HCEC 1CT (cell line): ENCODE results near the gene ZBTB7C.
A peak's percentile ranks its signal among the peaks of the same experiment; 100 is the strongest.

Source experiments
- DNase-seq: peaks from one replicate; pipeline ENCODE4 v3.0.0-alpha.2; 2017

ZBTB7C gene

DNA sequence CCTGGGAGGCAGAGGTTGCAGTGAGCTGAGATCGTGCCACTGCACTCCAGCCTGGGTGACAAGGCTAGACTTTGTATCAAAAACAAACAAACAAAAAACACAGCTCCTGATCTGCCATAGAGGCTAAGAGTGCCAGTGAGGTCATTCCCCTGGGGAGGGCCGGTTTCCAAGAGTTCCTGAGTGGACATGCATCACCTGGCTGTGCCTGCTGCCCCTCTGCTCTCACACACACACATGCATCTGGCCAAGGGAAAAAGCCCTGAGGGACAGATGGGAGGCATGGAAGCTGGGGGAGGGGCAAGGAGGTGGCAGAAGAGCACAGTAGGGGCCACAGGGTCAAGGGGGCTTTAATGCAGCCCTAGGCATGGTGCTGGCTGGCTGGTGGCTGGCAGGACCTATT is 60.4 kb downstream of the ZBTB7C start:
- no peak for DNase-seq

DNA sequence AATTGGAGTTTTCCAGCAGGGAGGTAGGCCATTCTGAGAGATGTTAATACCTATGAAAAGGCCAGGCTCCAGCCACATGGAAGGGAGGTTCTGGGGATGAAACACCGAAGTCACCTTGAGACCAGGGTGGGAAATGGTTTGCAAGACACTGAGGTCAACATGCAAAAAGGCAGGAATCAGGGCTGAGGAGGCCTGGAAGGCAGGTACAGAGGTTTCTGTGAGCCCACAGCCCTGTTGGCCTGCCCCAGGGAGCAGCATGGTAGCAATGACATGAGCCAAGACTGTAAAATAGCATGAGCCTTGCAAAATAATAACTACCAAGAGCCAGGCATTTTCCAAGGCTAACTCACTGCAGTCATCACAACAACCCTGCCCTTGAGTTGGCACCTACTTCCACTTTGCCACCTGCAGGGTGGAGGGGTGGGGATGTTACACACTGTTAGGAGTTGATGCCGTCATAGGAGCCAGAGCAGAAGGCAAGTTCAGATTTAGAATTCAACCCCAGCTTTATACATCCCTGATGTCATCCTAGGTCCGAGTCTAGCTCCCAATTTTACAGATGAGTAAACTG is 61.3 kb downstream of the ZBTB7C start:
- no peak for DNase-seq

DNA sequence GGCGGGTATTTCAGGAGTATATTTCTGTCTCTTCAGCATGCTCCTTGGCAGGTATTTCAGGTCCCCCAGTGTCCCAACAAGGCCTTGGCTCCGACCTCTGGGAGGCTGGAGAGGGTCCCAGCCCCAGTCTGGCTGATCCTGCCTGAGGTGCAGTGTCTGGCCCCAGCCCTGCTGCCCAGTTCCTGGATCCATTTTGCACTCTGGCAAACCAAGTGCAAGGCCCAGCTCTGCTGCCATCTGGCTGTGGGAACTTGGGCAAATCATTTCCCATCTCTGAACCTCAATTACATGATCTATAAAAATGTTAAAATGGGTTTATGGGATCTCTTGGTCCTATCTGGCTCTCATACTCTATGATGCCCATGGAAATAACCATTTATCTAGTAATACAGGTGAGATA is 63.6 kb downstream of the ZBTB7C start:
- peak; percentile 9 for DNase-seq

DNA sequence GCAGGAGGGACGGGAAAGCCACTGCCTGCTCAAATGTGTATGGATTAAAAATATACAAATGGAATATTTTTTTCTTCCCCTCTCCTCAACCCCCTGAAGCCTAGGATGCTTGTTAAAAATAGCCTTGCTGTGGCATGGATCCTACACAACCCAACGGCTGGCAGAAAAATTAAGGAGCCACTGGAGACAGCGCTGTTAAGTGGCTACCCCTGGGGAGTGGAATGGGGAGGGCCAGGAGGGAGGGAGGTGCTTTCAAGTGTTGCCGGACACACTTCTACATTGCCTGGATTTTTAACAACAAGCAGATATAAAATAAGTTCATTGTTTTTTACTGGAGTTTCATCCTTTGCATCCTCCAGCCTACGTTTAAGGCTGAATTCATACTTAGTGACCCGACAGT is 66.6 kb downstream of the ZBTB7C start:
- DNase-seq: no peak

DNA sequence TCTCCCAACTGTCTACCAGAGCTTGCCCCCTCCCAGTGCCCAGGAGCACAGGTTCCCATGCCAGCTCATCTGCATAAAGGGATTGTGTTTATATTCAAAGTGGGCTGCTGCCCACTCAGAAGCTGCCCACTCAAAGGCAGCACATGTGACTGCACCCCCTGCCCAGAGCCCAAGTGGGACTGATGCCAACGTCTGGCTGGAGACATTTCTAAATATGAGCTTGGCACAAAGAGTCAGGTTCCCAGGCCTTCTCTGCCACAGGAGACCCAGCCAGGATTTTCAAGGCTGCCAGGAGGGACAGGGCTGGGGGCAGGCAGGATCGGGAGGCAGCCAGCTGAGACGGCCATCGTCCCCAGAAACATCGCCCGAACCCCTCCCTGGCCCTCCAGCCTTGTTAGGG is 67.1 kb downstream of the ZBTB7C start:
- DNase-seq: no peak

DNA sequence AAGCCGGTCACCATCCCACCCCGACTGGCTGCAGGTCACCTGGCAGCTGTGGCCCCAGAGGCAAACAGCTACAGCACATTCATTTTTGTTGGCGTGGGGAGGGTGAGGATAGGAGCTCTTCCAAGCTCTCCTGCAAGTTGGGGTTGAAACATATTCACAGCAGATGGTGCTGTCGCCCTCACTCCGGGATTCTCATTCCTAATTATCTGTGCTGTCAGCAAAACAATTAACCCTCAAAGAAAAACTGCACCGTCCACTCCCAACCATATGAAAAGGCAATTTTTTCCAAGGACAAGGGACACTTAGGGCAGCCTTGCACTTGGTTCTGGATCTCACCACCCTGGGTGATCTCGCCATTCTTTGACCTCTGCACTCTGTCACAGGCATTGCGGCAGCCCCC is 68.6 kb downstream of the ZBTB7C start:
- DNase-seq: no peak

DNA sequence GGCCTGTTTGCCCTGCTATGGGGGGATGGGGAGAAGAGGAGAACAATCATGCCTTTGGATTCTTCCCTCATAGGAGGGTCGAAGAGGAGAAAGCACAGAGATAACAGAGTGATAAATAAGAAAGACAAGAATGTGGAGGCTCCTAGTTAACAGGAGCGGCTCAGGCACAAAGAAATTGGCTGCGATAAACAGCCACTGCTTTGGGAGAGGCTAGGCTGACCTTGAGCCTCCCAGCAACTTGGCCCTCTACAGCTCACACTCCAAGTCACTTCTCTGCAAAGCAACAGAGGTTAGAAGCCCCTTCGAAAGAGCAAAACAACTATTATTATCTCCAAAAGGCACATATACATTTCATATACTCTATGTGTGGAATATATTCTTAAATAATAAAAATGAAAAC is 69.5 kb downstream of the ZBTB7C start:
- DNase-seq: no peak

DNA sequence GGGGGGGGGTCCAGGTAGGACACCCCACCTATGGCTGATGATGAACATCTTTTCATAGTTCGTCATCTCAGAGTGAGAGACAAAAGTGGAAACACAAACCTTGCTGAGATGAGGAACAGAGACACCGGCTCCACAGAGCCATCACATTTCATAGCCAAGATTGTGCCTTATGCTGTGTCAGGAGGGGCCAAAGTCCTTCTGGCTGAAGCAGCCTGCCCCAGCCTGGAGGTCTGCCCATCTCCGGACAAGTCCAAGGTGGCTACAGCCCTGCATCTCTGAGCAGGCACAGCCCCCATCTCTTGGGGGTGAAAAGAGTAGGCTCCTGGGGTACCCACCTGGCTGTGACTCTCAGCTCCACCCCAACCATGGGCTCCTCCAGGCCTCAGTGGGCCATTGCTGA is 70.3 kb downstream of the ZBTB7C start:
- no peak for DNase-seq

DNA sequence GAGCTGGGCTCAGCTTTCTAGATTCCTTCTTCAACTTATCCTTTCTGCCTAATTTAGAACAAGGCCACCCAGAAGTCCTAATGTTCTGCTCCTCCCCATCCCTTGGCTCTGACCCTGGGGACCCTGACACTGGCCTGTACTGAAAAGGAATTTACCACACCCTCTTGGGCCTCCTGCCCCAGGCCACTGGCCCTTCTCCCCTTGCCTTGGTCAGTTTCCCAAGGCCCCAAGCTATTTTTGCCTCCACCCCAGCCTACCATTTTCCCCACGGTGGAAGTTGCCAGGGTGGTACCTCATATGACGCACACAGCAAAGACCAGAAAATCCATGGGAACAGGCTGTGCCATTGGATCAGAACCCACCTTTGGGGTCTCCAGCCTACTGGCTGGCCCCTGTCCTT is 72.1 kb downstream of the ZBTB7C start:
- no peak for DNase-seq

DNA sequence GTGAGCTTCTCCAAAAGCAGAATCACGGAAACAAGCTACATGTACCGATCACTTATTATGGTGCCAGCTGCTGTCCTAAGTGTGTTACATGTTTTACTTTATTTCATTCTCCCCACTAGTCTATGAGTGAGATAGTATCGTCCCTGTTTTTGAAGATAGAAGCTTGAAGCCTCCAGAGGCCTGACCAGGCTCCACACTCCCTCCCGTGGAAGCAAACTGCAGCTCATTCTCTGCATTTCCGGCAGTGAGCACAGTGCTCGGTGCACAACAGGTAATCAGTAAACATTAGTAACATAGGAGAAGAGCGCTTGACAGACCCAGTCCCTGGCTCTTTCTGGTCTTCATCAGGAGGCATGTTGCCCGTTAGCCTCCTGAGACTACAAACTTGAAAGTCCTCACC is 72.9 kb downstream of the ZBTB7C start:
- no peak for DNase-seq

DNA sequence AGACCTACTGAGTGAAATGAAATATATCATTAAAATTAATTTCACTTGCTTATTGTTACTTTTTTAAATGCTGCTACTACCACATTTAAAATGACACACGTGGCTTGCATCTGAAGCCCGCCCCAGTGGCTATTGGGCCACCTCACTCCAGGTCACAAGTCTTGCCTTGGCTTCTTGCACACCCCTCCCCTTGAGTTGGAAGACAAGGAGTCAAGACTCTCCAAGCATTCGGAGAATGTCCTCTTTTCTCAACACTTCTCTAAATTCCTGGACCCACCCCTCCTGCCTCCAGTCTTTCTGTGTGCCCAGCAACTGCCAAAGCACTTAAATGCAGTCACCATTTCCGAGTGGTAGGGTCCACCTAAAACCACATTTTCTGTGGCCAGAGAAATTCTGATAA is 73.4 kb downstream of the ZBTB7C start:
- no peak for DNase-seq

DNA sequence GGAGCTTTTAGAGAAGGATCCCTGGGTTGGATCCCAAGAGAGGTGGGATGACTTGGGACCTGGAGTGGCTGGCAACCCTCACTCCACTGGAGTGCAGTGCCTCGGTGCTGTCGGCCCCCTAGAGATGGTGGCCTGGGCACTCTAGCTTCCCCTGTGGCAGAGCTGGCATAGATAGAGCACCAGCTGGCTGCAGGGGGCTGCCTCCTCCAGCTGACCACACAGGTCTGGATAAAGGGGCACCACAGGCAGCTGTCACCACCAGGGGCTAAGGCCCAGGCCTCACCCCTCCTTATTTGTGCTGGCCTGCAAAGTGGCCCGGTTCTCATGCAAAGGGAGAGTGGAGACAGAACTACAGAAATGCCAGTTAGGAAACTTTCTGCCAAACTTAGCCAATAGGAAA is 74.3 kb downstream of the ZBTB7C start:
- no peak for DNase-seq

DNA sequence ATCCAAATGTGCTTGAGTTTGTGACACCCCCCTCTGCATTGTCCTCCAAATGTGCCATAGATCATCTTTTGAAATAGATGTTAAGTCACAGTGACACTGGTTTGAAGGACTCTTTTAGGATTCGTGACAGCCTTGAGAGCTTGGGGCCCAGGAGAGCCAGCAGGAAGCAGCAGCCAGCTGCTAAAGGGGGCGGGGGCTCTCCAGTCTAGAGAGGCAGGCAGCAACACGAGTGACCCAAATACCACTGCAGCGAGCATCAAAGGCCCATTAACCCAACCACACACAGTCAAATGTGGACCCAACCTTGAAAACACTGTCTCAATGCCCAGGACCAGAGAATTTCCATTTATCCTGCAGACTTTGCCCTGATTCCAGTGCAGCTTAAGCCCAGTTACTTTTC is 75.6 kb downstream of the ZBTB7C start:
- DNase-seq: no peak

DNA sequence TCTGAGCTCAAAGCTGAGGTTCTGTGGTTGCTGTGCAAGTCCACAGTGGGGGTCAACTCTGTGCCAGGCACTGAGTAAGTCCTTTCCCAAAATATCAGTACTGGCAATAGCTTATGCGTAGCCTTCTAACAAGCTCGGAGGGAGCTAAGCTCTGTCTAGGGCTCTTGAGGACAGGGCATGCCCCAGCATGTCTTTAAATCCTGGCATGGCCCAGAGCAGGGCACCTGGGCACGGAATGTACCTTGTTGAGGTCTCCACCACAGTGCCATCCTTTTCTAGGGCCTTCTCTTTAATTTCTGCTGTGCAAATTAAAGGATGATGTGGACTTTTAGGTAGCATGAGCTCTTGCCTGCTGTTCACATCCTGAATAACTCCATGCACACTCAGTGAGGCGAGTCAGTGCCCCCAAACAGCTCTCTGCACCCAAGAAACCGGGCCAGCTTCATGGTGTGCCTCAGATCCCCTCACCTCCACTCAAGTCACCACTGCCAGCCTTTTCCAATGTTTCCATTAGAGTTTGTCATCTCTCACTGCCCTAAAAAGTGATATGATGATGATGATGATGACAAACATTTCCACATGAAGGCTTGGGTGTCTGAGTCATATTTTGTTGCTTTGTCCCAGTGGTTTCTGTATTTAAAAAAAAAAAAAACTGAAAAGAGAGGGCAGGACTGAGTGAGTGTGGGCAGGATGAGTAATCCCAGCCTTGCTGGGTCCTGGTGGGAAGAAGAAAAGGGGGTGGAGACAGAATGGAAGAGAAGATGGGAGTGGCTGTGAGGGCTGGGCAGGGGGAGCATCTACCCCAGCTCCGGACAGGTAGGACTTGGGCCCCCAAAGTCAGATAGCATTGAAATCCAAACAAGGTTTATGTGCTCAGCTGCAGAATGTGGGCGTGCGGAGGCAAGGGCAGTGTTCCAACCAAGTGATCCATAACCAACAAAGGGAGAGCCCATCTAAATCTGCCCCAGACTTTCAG is 78.9 kb downstream of the ZBTB7C start:
- DNase-seq: peak; percentile 84

DNA sequence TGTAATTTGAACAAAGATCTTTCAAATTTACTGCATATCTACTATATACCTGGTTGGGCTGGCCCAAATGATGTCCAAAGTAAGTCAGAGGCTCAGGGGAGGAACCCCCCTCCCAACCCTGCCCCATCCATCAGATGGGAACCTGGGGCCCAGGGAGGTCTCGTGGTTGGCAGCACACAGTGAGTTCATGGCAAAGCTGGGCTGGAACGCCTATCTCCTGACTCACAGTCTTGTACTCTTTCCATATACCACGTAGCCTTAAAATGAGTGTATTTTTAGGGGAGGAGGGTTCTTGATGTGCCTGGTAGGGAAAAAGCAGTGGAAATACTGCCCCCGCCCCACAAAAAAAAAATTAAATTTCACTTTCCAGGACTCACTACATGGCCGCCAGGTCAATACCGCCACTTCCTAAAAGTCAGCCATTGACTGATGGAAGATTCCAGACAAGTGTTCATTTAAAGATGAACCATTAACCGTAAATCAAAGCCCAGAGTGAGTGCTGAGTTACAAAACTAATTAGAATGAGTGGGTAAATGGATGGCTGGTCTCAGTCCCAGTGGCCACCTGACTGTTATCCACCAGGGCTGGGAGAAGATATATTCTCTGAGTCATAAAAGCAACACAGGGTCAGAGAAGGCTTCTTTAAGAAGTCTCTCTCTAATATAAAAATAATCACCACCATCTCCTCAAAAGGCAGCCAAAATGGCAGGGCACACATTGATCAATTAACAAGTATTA is 80.5 kb downstream of the ZBTB7C start:
- peak; percentile 68 for DNase-seq

DNA sequence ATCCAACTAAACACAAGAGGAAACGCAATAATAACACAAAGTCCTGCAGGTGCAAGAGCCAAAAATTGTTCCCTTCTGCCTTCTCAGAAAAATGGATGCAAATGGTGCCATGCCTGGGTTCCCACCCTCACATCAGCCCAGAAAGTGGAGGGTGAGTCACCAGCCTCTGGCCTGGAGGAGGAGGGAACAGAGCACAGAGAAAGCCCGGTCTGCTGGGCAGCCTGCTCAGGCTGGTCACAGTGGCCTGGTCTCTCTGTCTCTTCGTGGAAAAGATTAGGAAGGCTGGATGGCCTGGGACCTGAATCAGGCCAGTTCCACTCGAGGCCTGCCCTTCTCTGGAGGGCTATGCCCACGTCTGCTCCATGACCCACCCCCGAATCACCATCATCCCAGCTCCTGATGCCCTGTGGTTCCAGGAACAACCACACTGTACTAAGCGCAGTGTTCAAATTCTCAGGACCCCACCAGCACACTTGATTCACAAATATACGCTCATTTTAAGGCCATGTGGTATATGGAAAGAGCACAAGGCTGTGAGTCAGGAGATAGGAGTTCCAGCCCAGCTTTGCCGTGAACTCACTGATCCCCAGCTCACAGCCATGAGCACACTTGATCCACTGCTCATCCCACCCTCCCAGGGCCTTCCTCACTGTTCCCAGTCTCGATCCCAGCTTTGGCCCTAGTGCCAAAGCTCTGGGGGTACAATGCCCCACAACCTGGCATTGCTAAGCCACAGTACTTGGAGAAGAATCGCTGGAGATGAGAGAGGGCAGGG is 82.1 kb downstream of the ZBTB7C start:
- DNase-seq: peak; percentile 69

DNA sequence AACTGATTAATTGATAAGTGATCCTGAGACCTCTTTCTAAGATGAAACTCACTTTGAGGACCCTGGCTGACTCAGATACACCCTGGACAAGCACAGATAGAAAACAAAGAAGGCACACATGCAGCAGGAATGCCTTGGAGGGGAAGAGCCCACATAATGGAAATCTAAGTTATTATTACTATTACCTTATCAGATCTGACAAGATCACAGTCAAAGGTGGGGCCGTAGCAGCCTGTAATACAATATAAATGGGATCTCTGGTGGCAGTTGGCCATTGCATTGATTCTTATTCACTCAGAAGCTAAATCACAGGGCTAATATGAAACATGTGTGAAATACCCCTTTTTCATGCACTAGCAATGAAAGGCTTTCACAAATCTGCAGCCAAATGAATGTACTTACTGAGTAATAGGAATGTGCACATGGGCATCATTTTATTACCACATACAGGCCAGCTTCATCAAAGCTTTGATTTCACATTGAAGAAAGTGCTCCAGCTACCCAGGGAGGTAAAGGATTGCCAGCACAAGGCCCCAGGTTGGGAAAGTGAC is 84.0 kb downstream of the ZBTB7C start:
- DNase-seq: no peak

DNA sequence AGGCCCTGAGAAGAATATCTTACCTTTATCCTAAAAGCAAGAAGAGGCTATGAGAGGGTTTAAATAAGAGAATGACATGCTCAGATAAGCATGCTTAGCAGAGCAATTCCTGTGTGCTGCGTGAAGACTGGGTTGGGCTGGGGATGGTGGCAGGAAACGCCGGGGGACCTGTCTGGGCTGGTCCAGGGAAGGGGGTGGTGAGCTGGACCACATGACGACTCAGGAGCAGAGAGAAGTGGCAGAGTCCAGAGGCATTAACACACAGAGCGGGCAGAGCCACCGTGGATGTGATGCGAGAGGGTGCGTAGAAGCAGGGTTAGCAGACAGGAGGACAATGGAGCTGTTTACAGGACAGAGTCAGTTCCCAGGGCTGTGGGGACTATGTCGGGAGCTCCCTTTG is 84.5 kb downstream of the ZBTB7C start:
- no peak for DNase-seq

DNA sequence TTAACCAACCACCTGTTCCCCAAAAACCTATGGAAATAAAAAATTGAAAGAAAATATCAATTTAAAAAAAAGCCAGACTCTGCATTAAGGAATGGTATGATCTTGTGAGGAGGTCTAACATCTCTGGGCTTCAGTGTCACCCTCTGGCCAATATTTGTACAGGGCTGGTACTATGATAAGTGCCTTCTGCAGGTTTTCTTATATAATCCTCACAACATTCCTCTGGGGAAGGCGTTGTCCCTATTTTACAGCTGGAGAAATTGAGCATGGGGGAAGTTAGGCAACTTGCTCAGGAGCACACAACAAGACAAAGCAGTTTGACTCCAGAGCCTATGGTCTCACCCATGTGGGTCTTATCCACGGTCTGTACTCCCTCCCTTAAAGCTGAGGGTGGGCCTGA is 86.0 kb downstream of the ZBTB7C start:
- no peak for DNase-seq

DNA sequence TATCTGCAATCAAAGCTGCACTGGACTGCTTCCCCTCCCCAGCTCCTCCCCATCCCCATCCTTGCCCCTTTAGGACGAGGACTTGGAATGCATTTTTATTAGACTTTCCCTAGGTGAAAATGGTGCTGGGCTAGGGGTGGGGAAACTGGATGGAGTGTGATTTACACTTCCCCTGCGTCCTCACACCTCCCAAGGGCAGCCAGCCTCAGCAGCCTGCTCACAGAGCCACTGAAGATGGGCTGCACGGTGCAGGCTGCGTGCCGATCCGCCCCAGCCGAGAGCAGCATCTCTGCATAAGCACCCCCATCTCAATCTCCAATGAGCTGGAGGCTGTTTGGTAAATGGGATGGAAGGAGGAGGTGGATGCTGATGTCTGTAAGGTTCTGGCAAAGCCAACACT is 87.6 kb downstream of the ZBTB7C start:
- DNase-seq: no peak

DNA sequence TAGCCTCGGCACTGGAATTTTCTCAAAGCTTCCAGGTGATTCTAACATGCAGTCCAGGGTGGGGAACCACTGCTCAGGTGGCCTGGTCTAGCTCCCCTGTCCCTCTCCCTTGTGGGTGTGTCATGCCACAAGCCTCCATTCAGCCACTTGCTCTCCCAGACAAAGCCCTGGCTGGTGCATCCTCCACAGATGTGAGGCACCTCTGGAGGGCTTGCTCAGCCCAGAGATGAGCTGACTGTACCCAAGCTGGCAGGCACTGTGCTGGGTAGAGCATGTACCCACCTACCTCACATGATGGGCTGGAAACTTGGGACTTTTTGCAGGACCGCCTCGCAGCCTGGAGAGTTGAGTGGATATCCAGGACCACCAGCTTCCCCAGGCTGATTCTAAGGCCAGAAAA is 88.1 kb downstream of the ZBTB7C start:
- DNase-seq: no peak

DNA sequence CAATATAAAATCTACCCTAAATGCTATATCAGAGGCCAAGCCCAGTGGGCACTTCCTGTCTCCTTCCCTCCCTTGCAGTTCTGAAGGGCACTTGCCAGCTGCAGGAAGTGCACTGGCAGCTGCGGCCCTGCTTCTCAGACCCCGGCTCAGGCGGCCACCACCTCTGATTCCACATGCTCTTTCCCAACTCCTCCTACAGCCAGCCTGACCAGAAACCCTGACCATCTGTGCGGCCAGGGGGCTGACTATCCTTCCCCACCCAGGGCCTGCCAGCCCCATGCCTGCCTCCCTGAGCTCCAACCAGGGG is 88.6 kb downstream of the ZBTB7C start:
- no peak for DNase-seq
